ENCODE data around the gene DTX1. TPM values are rescaled to one million over a fixed set of nuclear protein-coding genes. Genes with fewer than 3 reads are reported as not detected.

DTX1 gene
- total RNA-seq, 1 donor from 2014 or later = 1.4 TPM

DNA sequence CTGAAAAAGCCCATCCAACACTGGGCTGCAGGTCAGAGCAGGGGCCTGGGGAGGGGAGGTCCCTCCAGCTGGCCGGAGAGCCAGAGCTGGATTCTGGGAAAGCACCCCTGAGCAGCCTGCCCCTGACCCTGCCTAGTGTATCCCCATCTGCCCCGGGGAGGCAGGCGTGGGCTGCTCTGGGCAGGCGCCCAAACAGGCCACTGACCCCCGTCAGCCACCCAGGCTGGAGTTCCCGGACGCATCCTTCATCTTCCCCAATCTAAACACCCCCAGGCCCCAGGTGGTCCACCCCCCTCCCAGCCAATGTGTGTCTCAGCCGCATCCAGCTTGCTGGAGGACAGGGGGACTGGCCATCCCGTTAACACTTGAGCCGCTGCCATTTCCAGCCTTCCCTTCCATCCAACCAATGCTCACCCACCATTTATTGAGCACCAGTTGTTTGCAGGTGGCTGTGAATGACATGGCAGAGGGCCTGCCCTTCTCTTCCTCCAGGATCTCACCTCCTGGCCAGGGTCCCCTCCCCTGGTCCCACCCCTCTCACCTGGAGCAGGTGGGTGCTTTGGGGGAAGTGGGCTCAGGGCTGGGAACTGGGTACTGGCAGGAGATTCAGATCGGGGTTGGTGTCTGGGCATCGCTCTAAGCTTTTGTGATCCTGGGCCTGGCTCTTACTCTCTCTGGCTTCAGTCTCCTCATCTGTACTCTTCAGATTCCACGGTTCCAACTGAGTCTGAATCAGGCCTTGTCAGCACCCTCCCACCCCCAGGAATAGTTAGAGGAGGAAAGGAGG is 743 bp upstream of the DTX1 start:
- Mint-ChIP-seq H3K27me3 (ENCODE audit: low read depth) (peaks cover 57% of the 10 kb centered on the region), H3K9me3 (no peaks in the 10 kb centered on the region), H3K36me3 (no peaks in the 10 kb centered on the region), H3K4me3 (peak overlapping the region; percentile 51), H3K27ac (no peak overlapping the region), H3K4me1 (no peaks in the 10 kb centered on the region)
- no peak for DNase-seq (ENCODE audit: low spot score in 2 of 2, unreplicated experiment in 2 of 2)
- no peak for TF ChIP-seq CTCF (IDR thresholded peaks at IDR 0.05; ENCODE audit: unreplicated experiment)

DNA sequence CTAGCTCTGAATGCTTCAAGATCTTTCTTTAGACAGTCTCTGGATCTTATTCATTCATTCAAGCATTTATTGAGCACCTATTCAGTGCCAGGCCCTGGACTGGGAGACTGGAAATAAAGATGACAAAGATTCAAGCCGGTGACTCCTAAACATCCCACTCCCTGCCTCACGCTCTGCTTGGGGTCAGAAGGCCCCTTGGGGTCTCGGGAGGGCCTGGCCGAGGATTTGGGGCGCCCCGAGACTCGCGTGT is 224 bp upstream of the DTX1 start:
- H3K36me3 Mint-ChIP-seq = no peaks in the 10 kb centered on the region
- H3K4me1 Mint-ChIP-seq = no peaks in the 10 kb centered on the region
- no peak overlapping the region for H3K27ac Mint-ChIP-seq
- no peak for TF ChIP-seq CTCF (IDR thresholded peaks at IDR 0.05; ENCODE audit: unreplicated experiment)
- H3K4me3 Mint-ChIP-seq = peak overlapping the region; percentile 51
- H3K27me3 Mint-ChIP-seq (ENCODE audit: low read depth) = peaks cover 52% of the 10 kb centered on the region
- H3K9me3 Mint-ChIP-seq = no peaks in the 10 kb centered on the region
- no peak for DNase-seq (ENCODE audit: low spot score in 2 of 2, unreplicated experiment in 2 of 2)

- peak overlapping the region; percentile 27 for H3K4me3 Mint-ChIP-seq
- H3K27ac Mint-ChIP-seq = no peak overlapping the region
- no peaks in the 10 kb centered on the region for H3K36me3 Mint-ChIP-seq
- no peak for DNase-seq (ENCODE audit: low spot score in 2 of 2, unreplicated experiment in 2 of 2)
- no peaks in the 10 kb centered on the region for H3K4me1 Mint-ChIP-seq
- peaks cover 44% of the 10 kb centered on the region for H3K27me3 Mint-ChIP-seq (ENCODE audit: low read depth)
- no peak for TF ChIP-seq CTCF (IDR thresholded peaks at IDR 0.05; ENCODE audit: unreplicated experiment)
- H3K9me3 Mint-ChIP-seq = no peaks in the 10 kb centered on the region
Observed at GRCh38 chr12:113057565-113058485, 1.3 kb downstream of the DTX1 start.

DNA sequence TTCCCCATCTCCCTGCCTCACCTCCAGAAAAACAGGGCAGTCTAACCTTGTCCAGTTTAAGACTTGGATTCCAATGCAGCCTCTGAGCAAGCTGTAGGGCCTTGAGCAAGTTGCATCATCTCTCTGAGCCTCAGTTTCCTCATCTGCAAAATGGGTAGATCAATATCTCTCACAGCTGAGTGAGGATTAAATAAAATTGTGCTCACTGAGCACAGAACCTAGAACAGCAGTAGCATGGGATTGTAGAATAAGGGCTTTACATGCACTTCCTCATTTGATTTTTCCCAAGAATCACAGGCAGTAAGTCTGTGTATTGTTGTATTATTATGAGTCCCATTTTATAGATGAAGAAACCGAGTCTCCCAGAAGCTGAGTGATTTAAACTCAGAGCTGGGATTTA is 2.0 kb downstream of the DTX1 start:
- no peaks in the 10 kb centered on the region for H3K36me3 Mint-ChIP-seq
- no peak overlapping the region for H3K4me3 Mint-ChIP-seq
- no peak for DNase-seq (ENCODE audit: low spot score in 2 of 2, unreplicated experiment in 2 of 2)
- H3K4me1 Mint-ChIP-seq = no peaks in the 10 kb centered on the region
- no peak for TF ChIP-seq CTCF (IDR thresholded peaks at IDR 0.05; ENCODE audit: unreplicated experiment)
- peaks cover 40% of the 10 kb centered on the region for H3K27me3 Mint-ChIP-seq (ENCODE audit: low read depth)
- no peaks in the 10 kb centered on the region for H3K9me3 Mint-ChIP-seq
- no peak overlapping the region for H3K27ac Mint-ChIP-seq

DNA sequence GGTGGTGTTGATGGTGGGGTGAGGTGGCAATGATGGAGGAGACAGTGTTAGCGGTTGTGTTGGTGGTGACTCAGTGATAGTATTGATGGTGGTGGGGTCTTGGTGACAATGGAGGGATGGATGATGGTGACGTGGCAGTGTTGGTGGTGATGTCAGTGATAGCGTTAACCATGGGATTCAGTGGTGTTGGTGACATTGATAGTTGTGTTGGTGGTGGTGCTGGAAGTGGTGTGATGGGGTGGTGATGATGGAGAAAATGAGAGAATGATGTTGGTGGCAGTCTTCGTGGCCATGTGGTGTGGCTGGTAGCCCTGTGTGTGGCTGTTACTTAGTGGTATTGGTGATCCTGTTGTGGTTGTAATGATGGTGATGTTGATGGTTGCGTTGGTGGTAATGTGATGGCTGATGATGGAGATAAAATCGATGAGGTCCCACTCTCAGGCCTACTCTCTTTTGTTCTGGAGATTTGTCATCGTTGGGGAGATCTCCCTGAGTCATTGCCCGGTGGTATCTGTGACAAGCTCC is 2.6 kb downstream of the DTX1 start:
- no peak overlapping the region for H3K4me3 Mint-ChIP-seq
- no peaks in the 10 kb centered on the region for H3K36me3 Mint-ChIP-seq
- no peak overlapping the region for H3K27ac Mint-ChIP-seq
- peaks cover 38% of the 10 kb centered on the region for H3K27me3 Mint-ChIP-seq (ENCODE audit: low read depth)
- H3K4me1 Mint-ChIP-seq = no peaks in the 10 kb centered on the region
- DNase-seq (ENCODE audit: low spot score in 2 of 2, unreplicated experiment in 2 of 2) = no peak
- H3K9me3 Mint-ChIP-seq = no peaks in the 10 kb centered on the region
- TF ChIP-seq CTCF (IDR thresholded peaks at IDR 0.05; ENCODE audit: unreplicated experiment) = no peak
